Erythroblast (primary cell): ENCODE data around the gene ROBO3.

Experiments used
- GATA1 ChIP-seq: IDR thresholded peaks from 2 replicates; pipeline ENCODE4 v1.6.1; 2011; ENCODE audit warnings: low read depth, mild to moderate bottlenecking, control low read depth, low read length, moderate library complexity
- POLR2A ChIP-seq: IDR thresholded peaks from 2 replicates; pipeline ENCODE4 v1.6.1; 2011; ENCODE audit warnings: mild to moderate bottlenecking, low read length

DNA sequence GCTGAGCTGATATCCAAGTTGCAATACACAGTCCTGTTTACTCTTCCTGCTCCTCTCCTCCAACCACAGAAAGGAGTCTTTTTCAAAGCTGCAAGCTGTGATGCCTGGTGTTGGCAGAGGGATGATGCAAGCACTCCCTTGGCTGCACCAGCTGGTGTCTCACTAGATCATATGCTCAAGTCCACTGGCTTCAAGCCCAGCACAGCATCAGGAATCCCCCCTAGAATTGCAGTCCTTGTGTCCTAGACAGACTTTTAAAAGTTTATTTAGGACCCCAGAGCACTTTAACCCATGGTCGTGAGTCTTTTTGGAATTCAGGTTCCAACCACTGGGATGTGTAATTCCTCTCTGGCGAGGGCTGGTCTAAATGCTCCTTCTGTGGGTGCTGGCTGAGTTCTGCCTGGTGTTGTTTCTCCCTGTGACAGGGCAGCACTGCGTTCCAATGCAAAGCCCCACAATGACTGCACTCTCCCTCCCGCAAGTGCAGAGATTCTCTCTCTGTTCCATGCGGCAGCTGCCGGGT lies 51.9 kb downstream of the ROBO3 start:
- TF ChIP-seq POLR2A (no peak), GATA1 (no peak)
